ENCODE measurements around the gene KCNJ9.

KCNJ9 gene

DNA sequence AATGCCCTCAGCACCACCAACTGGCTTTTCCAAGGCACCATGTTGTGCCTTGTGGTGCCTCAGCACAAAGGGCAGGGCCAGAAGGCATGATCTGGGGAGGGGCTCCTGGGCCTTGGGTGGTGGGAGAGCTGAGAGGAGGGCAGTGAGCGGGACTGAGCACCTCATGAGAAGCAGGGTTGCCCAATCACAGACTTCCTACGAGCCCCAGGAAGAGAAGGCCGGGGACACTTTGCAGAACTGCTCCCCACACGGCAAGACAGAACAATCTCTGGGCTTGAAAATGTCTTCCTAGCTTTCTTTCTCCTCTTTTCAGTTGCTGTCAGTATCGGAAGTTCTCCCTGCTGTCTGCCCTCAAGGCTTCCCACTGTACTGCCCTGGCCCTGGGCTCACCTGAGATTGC, 18.2 kb upstream of the KCNJ9 start:
- no peak overlapping the region for H3K4me2 ChIP-seq (ENCODE audit: low read depth, low read length)
- no peak overlapping the region for H3K9ac ChIP-seq (ENCODE audit: low read length)
- no peak overlapping the region for H2AFZ ChIP-seq (ENCODE audit: low read length)
- no peaks in the 10 kb centered on the region for H3K79me2 ChIP-seq (ENCODE audit: low read length)
- no peak for TF ChIP-seq EZH2 (optimal IDR thresholded peaks at IDR 0.05; ENCODE audit: low read depth, low read length)
- TF ChIP-seq, protein P1, sequence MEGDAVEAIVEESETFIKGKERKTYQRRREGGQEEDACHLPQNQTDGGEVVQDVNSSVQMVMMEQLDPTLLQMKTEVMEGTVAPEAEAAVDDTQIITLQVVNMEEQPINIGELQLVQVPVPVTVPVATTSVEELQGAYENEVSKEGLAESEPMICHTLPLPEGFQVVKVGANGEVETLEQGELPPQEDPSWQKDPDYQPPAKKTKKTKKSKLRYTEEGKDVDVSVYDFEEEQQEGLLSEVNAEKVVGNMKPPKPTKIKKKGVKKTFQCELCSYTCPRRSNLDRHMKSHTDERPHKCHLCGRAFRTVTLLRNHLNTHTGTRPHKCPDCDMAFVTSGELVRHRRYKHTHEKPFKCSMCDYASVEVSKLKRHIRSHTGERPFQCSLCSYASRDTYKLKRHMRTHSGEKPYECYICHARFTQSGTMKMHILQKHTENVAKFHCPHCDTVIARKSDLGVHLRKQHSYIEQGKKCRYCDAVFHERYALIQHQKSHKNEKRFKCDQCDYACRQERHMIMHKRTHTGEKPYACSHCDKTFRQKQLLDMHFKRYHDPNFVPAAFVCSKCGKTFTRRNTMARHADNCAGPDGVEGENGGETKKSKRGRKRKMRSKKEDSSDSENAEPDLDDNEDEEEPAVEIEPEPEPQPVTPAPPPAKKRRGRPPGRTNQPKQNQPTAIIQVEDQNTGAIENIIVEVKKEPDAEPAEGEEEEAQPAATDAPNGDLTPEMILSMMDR (IDR thresholded peaks at IDR 0.05; ENCODE audit: low read length) = no peak
- no peak for TF ChIP-seq EZH2phosphoT487 (IDR thresholded peaks at IDR 0.05; ENCODE audit: low read length)
- H3K27ac ChIP-seq (ENCODE audit: low read length) = no peak overlapping the region
- H3K27me3 ChIP-seq (replicated peaks; ENCODE audit: insufficient read depth, low read length) = 0 out of 2 replicates have a peak, but pooled peaks cover 6% of the 10 kb centered on the region
- H3K36me3 ChIP-seq (replicated peaks; ENCODE audit: insufficient read depth, low read length) = no peaks in the 10 kb centered on the region
- H3K9me2 ChIP-seq (replicated peaks; ENCODE audit: insufficient read depth, low read length) = no peaks in the 10 kb centered on the region
- H3K4me3 ChIP-seq (ENCODE audit: low read length) = no peak overlapping the region
- DNase-seq = no peak
- H3F3A ChIP-seq (ENCODE audit: insufficient read depth, low read length) = no peaks in the 10 kb centered on the region
- no peaks in the 10 kb centered on the region for H4K20me1 ChIP-seq (ENCODE audit: insufficient read depth, low read length)
- H3K4me1 ChIP-seq (ENCODE audit: low read length) = no peaks in the 10 kb centered on the region
- H3K9me3 ChIP-seq (replicated peaks; ENCODE audit: insufficient read depth, low read length) = no peaks in the 10 kb centered on the region

DNA sequence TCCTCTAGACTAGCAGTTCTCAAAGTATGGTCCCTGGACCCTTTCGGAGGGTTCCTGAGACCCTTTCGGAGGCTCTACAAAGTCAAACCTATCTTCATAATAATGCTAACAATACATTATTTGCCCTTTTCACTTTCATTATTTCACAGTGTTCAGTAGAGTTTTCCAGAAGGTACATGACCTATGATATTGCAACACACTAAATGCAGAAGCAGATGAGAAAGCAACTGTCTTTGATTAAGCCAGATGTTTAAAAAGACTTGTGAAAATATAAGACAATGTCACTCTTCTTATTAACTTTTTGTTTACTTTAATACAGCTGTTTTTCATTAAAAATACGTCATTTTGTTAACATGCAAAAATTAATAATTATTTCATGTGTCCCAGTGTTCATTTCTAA, 17.2 kb upstream of the KCNJ9 start:
- H3K36me3 ChIP-seq (replicated peaks; ENCODE audit: insufficient read depth, low read length) = no peaks in the 10 kb centered on the region
- 0 out of 2 replicates have a peak, but pooled peaks cover 6% of the 10 kb centered on the region for H3K27me3 ChIP-seq (replicated peaks; ENCODE audit: insufficient read depth, low read length)
- no peaks in the 10 kb centered on the region for H3K9me3 ChIP-seq (replicated peaks; ENCODE audit: insufficient read depth, low read length)
- no peaks in the 10 kb centered on the region for H3K9me2 ChIP-seq (replicated peaks; ENCODE audit: insufficient read depth, low read length)
- no peak for TF ChIP-seq EZH2 (optimal IDR thresholded peaks at IDR 0.05; ENCODE audit: low read depth, low read length)
- no peak for TF ChIP-seq EZH2phosphoT487 (IDR thresholded peaks at IDR 0.05; ENCODE audit: low read length)
- TF ChIP-seq, protein P1 (IDR thresholded peaks at IDR 0.05; ENCODE audit: low read length) = no peak
- H3K27ac ChIP-seq (ENCODE audit: low read length) = no peak overlapping the region
- no peak overlapping the region for H2AFZ ChIP-seq (ENCODE audit: low read length)
- DNase-seq = no peak
- no peaks in the 10 kb centered on the region for H3K4me1 ChIP-seq (ENCODE audit: low read length)
- no peak overlapping the region for H3K4me3 ChIP-seq (ENCODE audit: low read length)
- H3K4me2 ChIP-seq (ENCODE audit: low read depth, low read length) = no peak overlapping the region
- no peaks in the 10 kb centered on the region for H3K79me2 ChIP-seq (ENCODE audit: low read length)
- H3F3A ChIP-seq (ENCODE audit: insufficient read depth, low read length) = no peaks in the 10 kb centered on the region
- no peaks in the 10 kb centered on the region for H4K20me1 ChIP-seq (ENCODE audit: insufficient read depth, low read length)
- no peak overlapping the region for H3K9ac ChIP-seq (ENCODE audit: low read length)

DNA sequence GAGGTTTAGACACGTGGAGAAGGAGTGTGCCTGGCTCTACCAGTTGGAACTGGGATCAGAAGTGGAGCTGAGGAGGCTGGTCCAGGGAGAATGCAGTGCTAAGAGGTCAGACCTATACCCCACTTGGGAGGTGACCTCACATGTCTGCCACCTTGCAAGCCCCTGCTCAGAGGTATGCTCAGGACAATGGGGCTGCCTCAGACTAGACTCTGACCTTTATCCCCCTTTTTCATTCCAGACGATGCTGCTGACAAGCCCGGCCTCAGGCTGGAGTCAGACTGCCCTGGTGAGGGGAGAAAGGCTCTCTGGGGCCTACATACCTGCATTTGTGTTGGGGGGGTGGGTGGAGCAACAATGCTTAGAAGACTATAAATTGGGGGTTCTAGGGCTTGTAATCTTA, 16.6 kb upstream of the KCNJ9 start:
- Histone ChIP-seq H3K4me1 (ENCODE audit: low read length) (no peaks in the 10 kb centered on the region), H3K36me3 (replicated peaks; ENCODE audit: insufficient read depth, low read length) (no peaks in the 10 kb centered on the region), H3K27ac (ENCODE audit: low read length) (no peak overlapping the region)

More for the DNA sequence above, 16.6 kb upstream of the KCNJ9 start:
- Histone ChIP-seq H3F3A (ENCODE audit: insufficient read depth, low read length) (no peaks in the 10 kb centered on the region), H3K27me3 (replicated peaks; ENCODE audit: insufficient read depth, low read length) (0 out of 2 replicates have a peak, but pooled peaks cover 6% of the 10 kb centered on the region), H3K9me3 (replicated peaks; ENCODE audit: insufficient read depth, low read length) (no peaks in the 10 kb centered on the region), H2AFZ (ENCODE audit: low read length) (no peak overlapping the region), H3K4me2 (ENCODE audit: low read depth, low read length) (no peak overlapping the region), H3K9me2 (replicated peaks; ENCODE audit: insufficient read depth, low read length) (no peaks in the 10 kb centered on the region), H3K9ac (ENCODE audit: low read length) (no peak overlapping the region), H3K79me2 (ENCODE audit: low read length) (no peaks in the 10 kb centered on the region), H4K20me1 (ENCODE audit: insufficient read depth, low read length) (no peaks in the 10 kb centered on the region), H3K4me3 (ENCODE audit: low read length) (no peak overlapping the region)
- DNase-seq = no peak
- no peak for TF ChIP-seq EZH2 (optimal IDR thresholded peaks at IDR 0.05; ENCODE audit: low read depth, low read length)
- TF ChIP-seq, protein P1 (IDR thresholded peaks at IDR 0.05; ENCODE audit: low read length) = no peak
- TF ChIP-seq EZH2phosphoT487 (IDR thresholded peaks at IDR 0.05; ENCODE audit: low read length) = no peak
